Tibial nerve (tissue), 3 donors: Measurements from ENCODE around the gene ATF4.

Experiments used
- CTCF ChIP-seq, 5 experiments: fragments of 200-600 bp in 3 of 5; fragments of 450-650 bp in 2 of 5; sonication (generic) in 3 of 5; IDR thresholded peaks; one replicate each; pipeline ENCODE4 v1.5.1; 2016 to 2019; ENCODE audit warnings: antibody characterized with exemption in 5 of 5, mild to moderate bottlenecking in 3 of 5, moderate library complexity in 2 of 5
- POLR2A ChIP-seq, 2 donors: fragments of 450-650 bp; IDR thresholded peaks; one replicate each; pipeline ENCODE4 v1.6.1; 2017; ENCODE audit warnings: antibody characterized with exemption in 2 of 2, mild to moderate bottlenecking in 2 of 2, moderate library complexity in 2 of 2

DNA sequence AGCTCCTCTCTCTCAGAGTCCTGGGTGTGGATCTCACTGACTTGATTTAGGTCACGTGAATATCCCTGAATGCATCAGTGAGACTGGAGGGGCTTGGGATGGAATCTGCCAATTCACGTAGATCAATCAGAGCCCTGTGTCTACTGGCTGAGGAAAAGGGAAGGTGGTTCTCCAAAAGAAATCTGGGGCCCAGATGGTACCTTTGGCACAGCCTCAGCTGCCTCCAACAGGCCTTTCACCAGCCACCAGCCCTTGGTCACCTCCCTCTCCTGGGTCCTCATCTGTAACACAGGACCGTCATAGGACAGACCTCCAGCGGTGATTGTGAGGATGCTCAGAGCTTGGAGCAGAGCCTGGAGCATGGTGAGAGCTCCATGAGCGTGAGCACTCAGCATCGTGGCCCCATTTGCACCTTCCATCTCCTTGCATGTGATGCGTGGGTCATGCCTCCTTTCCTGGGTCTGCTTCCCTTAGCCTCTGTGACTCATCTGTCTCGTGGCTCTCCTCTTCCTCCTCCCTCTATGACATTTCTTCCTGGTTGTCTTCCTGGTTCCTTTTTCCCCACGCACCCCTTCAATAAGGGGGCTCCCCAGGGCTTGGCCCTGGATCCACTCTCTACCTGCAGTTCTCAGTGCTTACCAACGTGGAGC, 25.8 kb upstream of the ATF4 start:
- no peak for TF ChIP-seq CTCF (IDR thresholded peaks at IDR 0.05)
- no peak for TF ChIP-seq POLR2A (IDR thresholded peaks at IDR 0.05)
